ENCODE measurements around the gene CNOT1.

GRCh38 chr16:58542291-58542690, 87.3 kb downstream of the CNOT1 start:
- TF ChIP-seq CTCF (IDR thresholded peaks at IDR 0.05; ENCODE audit: low read length): no peak
- TF ChIP-seq EZH2 (IDR thresholded peaks at IDR 0.05; ENCODE audit: borderline replicate concordance, low read length): no peak

Data from OCI-LY1 (cell line).